Activated CD4-positive, CD25-positive, alpha-beta regulatory T cell treated with anti-CD3 and anti-CD28 coated beads, Interleukin-2, amount 50 U/mL, for 72 hours (primary cell): Measurements from ENCODE around the gene SYT1.

Experiments
- DNase-seq: peaks from one replicate; pipeline ENCODE4 v3.0.0; 2021

Gene SYT1

DNA sequence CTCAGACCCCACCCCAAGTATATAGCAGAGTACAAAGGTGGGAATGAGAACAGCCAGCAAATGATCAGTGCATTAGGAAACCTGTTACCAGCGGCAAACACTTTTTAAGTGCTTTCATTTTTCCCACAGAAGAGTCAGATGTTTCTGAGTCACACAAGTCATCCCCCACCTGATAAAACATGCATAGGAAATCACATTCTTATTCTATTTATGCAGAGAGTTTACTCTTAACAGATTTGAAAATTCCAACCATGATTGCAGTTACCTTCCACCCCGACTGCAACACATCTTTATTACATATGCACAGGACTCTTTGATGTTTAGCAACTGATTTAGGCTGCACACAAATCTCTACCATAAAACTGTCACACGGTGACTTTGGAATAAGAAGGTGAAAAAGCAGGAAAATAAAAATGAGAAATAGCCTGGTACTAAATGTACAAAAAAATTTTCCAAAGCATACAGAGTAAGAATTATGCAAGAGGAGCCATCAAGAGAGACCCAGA lies 589.8 kb downstream of the SYT1 start:
- DNase-seq, result no peak

DNA sequence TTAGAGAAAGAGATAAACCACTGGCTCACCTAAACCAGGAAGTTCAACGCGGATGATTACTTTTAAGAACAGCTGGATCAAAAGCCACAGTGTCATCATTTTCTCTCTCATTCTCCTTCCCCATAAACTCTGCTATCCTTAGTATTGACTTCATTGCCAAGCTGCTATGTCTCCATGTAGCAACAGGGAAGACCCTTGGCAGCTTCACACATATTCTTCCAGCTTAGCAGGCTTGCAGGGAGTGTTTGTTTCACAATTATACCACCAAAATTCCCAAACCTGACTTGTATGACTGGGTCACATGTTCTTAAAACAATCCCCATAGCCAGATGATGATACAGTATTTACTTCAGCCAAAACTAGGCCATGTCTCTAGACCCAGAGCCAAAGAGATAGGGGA lies 590.7 kb downstream of the SYT1 start:
- no peak for DNase-seq

DNA sequence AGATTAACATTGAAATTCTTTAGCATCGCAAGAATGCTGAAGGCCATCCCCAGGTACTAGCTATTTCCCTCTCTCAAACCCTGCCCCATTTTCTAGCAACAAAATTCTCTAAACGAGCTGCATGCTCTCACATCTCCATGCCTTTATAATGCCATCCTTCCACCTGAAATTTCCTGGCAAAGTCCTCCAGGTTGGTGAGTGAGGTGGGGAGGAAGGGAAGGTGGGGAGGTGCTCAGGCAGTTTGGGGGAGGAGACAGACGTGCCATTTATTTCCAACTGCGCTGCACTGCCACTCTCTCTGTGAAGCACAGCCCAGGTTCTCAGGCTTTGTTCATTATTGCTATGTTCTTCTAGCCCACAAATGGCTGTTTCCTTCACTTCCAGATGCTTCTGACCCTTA lies 617.7 kb downstream of the SYT1 start:
- DNase-seq, result no peak

DNA sequence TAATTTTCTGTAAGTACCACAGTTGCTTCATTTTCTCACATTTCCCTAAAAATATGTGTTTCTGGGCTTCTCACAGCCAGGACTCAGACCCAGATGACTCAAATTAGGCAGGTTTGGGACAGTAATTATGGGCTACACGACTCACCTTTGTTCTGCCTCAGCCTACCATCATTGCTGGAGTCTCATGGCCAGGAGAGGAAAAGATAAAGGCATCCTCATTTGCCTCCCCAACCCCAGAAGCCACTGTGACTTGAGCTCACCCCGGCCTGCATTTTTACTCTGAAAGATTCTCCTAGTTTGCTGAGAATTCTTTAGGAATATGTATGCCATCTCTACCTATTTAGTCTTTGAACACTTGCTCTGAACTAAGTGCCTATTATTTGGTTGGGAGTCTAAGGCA lies 618.3 kb downstream of the SYT1 start:
- no peak for DNase-seq

DNA sequence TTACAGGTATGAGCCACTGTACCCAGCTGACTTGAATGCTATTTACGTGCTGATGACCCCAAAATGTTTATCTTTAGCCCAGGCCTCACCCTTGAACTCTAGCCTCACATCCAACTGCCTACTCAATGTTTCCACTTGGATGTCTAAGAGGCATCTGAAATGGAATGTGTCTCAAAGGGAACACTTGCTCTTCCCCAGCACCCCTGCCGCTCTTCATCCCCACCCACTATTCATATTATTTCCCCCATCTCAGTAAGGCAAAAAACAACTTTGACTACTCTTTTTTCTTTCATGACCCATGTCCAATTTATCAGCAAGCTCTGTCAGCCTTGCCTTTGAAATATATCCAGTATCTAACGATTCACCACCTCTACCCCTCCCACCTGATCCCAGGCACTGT lies 621.6 kb downstream of the SYT1 start:
- no peak for DNase-seq

DNA sequence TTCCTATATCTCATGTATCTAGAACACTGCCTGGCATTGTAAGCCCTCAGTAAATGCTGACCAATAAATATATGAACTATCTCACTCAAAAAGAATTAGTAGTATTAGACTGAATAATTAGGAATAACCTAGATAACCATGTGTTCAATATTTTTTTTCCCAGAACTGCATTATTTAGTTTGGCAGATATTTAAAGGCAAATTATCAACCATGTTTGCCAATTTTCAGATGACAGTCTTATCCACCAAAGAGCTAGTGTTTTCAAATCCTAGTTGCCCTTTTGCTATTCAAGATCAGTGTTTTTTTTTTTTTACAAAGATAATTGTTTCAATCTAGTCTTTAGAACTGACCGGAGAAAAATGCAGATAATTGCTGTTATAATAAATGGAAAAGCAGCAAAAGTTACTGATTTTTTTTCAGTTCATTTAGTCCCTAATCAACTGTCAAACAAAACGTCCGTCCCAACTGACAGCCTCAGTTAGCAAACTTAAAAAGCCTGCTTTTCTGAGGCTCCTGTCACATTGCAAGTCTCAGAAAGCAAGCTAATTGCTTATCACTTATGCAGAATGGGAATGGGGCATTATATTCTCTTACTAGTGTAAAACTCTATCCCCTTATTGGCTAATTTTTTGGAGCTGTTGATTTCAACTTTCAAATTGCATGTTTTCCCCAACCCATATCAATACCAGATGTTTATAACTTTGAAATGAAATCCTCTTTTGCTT lies 623.0 kb downstream of the SYT1 start:
- no peak for DNase-seq
